HCT116 (cell line): ENCODE results near the gene TGFBI. TPM values are rescaled to one million over a fixed set of nuclear protein-coding genes. Genes with fewer than 3 reads are reported as not detected.

ENCODE experiments used
- ATAC-seq: fragments of 200-7000 bp; cut with Tn5 transposase; 2 replicates; pipeline ENCODE4 v1.9.1; 2020; ENCODE audit warnings: mild to moderate bottlenecking, moderate library complexity
- BruUV-seq: library from RNA; stranded (reverse); fragments of 400-500 nt; replicated peaks from 2 replicates; lab custom pipeline; 2021; lab: Mats Ljungman, UMichigan
- CTCF ChIA-PET: fragments of 300-600 bp; sonication (Branson Sonifier 250); formaldehyde crosslinking; loops from one replicate; lab custom pipeline; 2021; ENCODE audit warnings: antibody characterized with exemption; lab: Charles Lee
- POLR2A ChIA-PET: fragments of 300-600, 350-600 bp; sonication (Branson Sonifier 250); formaldehyde crosslinking; loops from one replicate; lab custom pipeline; 2021; ENCODE audit warnings: antibody characterized with exemption; lab: Charles Lee
- RAD21 ChIA-PET, 2 experiments: fragments of 300-600 bp; sonication (Branson Sonifier 250); formaldehyde crosslinking; loops; one replicate each; lab custom pipeline; 2023; ENCODE audit warnings: low total read pairs in 2 of 2; ENCODE audit not compliant: uncharacterized antibody in 2 of 2, unreplicated experiment in 2 of 2, low non-redundant PET in 1 of 2; lab: Charles Lee
- DNase-seq: peaks from one replicate; pipeline ENCODE4 v3.0.0-alpha.2; 2010; ENCODE audit warnings: low read depth, low spot score
- H2AFZ ChIP-seq: fragments of 200-600 bp; shearing (Covaris generic), sonication (generic); 2 replicates; pipeline ENCODE4 v1.6.1; 2017; ENCODE audit warnings: low read depth, mixed run types, mixed read lengths, antibody characterized with exemption, low read length; ENCODE audit not compliant: poor library complexity, severe bottlenecking
- H3K27ac ChIP-seq: 2 replicates; pipeline ENCODE4 v1.5.1; 2012; ENCODE audit warnings: low read depth, low read length
- H3K27me3 ChIP-seq: fragments of 200-600 bp; sonication (generic); 2 replicates; pipeline ENCODE4 v1.6.1; 2016; ENCODE audit warnings: mixed run types, low read length, mixed read lengths; ENCODE audit not compliant: insufficient read depth
- H3K36me3 ChIP-seq, 2 experiments: fragments of 200-500 bp in 1 of 2; fragments of 200-600 bp in 1 of 2; sonication (Bioruptor generic) in 1 of 2; sonication (generic) in 1 of 2; 2 replicates each; pipeline versions ENCODE4 v1.5.1 to v1.6.1; 2014 to 2016; ENCODE audit warnings: low read length in 2 of 2, inconsistent platforms in 1 of 2, mixed read lengths in 1 of 2, mixed run types in 1 of 2; ENCODE audit not compliant: insufficient read depth in 2 of 2, control insufficient read depth in 1 of 2
- H3K4me1 ChIP-seq, 2 experiments: fragments of 200-600 bp in 1 of 2; sonication (generic) in 1 of 2; 2 replicates each; pipeline versions ENCODE4 v1.5.1 to v1.6.1; 2012 to 2017; ENCODE audit warnings: low read length in 2 of 2, inconsistent platforms in 1 of 2, mild to moderate bottlenecking in 1 of 2, mixed read lengths in 1 of 2, mixed run types in 1 of 2, moderate library complexity in 1 of 2; ENCODE audit not compliant: insufficient read depth in 2 of 2, control insufficient read depth in 1 of 2
- H3K4me2 ChIP-seq: fragments of 200-600 bp; sonication (generic); 2 replicates; pipeline ENCODE4 v1.6.1; 2017; ENCODE audit warnings: mixed run types, low read length, mixed read lengths
- H3K4me3 ChIP-seq, 2 experiments: fragments of 200-600 bp in 1 of 2; sonication (generic) in 1 of 2; replicated peaks in 1 of 2; 2 replicates each; pipeline ENCODE4 v1.5.1; 2011 to 2016; ENCODE audit warnings: low read length in 2 of 2, control low read depth in 1 of 2, low read depth in 1 of 2, mild to moderate bottlenecking in 1 of 2, mixed read lengths in 1 of 2, mixed run types in 1 of 2
- H3K79me2 ChIP-seq: fragments of 200-600 bp; sonication (generic); 2 replicates; pipeline ENCODE4 v1.6.1; 2017; ENCODE audit warnings: mild to moderate bottlenecking, mixed run types, low read length, moderate library complexity, mixed read lengths; ENCODE audit not compliant: insufficient read depth
- H3K9ac ChIP-seq: fragments of 200-600 bp; sonication (generic); 2 replicates; pipeline ENCODE4 v1.6.1; 2016; ENCODE audit warnings: low read length, mixed read lengths
- H3K9me2 ChIP-seq: fragments of 200-600 bp; sonication (generic), shearing (Covaris generic); 2 replicates; pipeline ENCODE4 v1.6.1; 2017; ENCODE audit warnings: mixed run types, mild to moderate bottlenecking, moderate library complexity; ENCODE audit not compliant: insufficient read depth
- H3K9me3 ChIP-seq, 2 experiments: fragments of 200-500 bp in 1 of 2; fragments of 200-600 bp in 1 of 2; sonication (Bioruptor generic) in 1 of 2; sonication (generic) in 1 of 2; 2 replicates each; pipeline ENCODE4 v1.6.1; 2014 to 2017; ENCODE audit warnings: low read length in 2 of 2, mixed read lengths in 2 of 2, inconsistent platforms in 1 of 2, low read depth in 1 of 2, mild to moderate bottlenecking in 1 of 2, mixed run types in 1 of 2, moderate library complexity in 1 of 2; ENCODE audit not compliant: control insufficient read depth in 1 of 2, insufficient read depth in 1 of 2
- H4K20me1 ChIP-seq: fragments of 200-600 bp; sonication (generic), shearing (Covaris generic); 2 replicates; pipeline ENCODE4 v1.6.1; 2017; ENCODE audit warnings: mixed run types, mild to moderate bottlenecking, moderate library complexity; ENCODE audit not compliant: insufficient read depth
- CEBPB ChIP-seq: IDR thresholded peaks from 2 replicates; pipeline ENCODE4 v1.6.1; 2012; ENCODE audit warnings: low read depth
- EGR1 ChIP-seq: IDR thresholded peaks from 2 replicates; pipeline ENCODE4 v1.6.1; 2012; ENCODE audit warnings: low read depth
- JUND ChIP-seq: IDR thresholded peaks from 2 replicates; pipeline ENCODE4 v1.6.1; 2012
- POLR2AphosphoS5 ChIP-seq: IDR thresholded peaks from 2 replicates; pipeline ENCODE4 v1.6.1; 2011; ENCODE audit warnings: mild to moderate bottlenecking, low read depth, low read length, moderate library complexity
- intact Hi-C: fragments of 100-400 bp; cut with micrococcal nuclease; formaldehyde crosslinking; loops from 2 replicates; pipeline ENCODE4 v1.10.0; 2022
- total RNA-seq: library from RNA; stranded (reverse); gene quantifications from one replicate; pipeline ENCODE4 v1.2.1, GENCODE V29; 2021; ENCODE audit not compliant: unreplicated experiment
- TF ChIP-seq, protein P1 (sequence below): IDR thresholded peaks from 2 replicates; pipeline ENCODE4 v1.6.1; 2012

The TGFBI gene
- total RNA-seq, 1 experiment from 2014 or later, result 0.64 TPM

DNA sequence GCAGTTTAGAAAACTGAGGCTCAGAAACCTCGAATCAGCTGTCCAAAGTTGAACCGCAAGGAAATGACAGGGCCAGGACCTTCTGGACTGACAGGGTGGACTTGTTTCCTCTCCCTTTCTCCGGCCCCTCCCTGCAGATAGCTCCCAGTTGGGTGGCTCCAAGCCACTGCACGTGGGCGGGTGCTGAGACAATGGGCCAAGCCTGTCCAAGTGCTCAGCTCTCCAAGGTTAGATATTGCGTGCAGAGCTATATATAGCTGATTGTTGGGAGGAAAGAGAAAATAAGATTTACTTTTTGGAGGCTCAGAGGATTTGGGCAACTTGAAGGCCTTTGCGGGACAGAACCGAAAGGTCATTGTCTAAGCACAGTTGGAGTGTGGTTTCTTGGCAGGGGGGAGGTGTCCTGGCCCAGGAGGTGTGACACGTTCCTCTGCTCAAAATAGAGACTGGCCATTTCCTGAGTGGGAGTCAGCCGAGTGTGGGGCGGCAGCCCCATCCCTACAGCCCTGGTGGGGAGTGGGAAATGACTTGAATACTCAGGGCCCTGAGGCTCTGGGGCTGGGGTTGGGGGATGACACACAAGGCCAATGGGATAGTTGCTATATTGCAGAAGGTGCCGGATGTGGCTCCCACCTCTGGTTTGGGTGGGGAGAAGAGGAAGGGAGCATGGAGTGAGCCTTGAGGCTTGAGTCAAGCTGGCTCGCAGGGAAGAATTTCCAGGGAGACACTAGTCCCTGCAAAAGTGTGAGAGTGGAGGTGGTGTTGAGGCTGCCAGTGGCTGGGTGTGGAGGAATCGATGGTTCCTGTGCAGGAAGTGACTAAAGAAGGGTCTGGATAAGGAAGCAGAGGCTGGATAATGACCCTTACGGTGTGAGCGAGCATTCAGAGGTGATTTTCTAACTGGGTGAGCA lies 59.4 kb downstream of the TGFBI start:
- no peak for ATAC-seq
- CTCF ChIA-PET, result no interaction called here

DNA sequence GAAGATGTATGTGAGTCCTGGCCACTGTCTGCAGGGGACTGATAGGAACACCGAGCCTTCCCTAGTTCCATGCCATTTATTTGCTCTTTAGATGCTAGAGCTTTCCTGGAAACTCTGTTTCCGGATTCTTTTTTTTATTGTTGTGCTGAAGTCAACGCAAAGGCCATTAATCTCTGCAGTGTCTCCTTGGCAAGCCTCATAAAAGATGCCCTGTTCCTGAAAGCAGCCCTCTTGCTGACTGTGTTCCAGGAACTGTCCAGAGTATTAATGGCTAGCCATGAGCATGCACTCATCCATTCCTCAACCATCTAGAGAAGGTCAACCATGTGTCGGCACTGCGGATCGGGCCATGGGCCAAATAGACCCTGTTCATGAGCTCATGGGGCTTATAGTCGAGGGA lies 61.0 kb downstream of the TGFBI start:
- no peak overlapping the region for H2AFZ ChIP-seq
- H3K4me2 ChIP-seq, result no peak overlapping the region
- TF ChIP-seq EGR1 (no peak), CEBPB (no peak), POLR2AphosphoS5 (no peak), JUND (no peak)
- no TSS peak for BruUV-seq
- H3K36me3 ChIP-seq, result no peaks in the 10 kb centered on the region
- DNase-seq (no peak), ATAC-seq (no peak)
- no peak overlapping the region for H3K4me3 ChIP-seq
- no peaks in the 10 kb centered on the region for H3K27me3 ChIP-seq
- no peak overlapping the region for H3K27ac ChIP-seq
- intact Hi-C loops, result no loop called here
- H3K9me3 ChIP-seq, result no peaks in the 10 kb centered on the region
- peaks cover 0 to 9% of the 10 kb centered on the region in 2 experiments; a peak in 2 of 4 replicates for H3K4me1 ChIP-seq
- no peaks in the 10 kb centered on the region for H4K20me1 ChIP-seq
- ChIA-PET POLR2A (no interaction called here), CTCF (no interaction called here), RAD21 (no interaction called here)
- no peak overlapping the region for H3K9ac ChIP-seq
- H3K79me2 ChIP-seq, result no peaks in the 10 kb centered on the region
- H3K9me2 ChIP-seq, result no peaks in the 10 kb centered on the region

More for the DNA sequence above, 59.4 kb downstream of the TGFBI start:
- Histone ChIP-seq H3K4me1 (peaks cover 0 to 9% of the 10 kb centered on the region in 2 experiments; a peak in 2 of 4 replicates), H3K9me2 (no peaks in the 10 kb centered on the region), H3K36me3 (no peaks in the 10 kb centered on the region), H3K9ac (no peak overlapping the region), H3K79me2 (no peaks in the 10 kb centered on the region), H4K20me1 (no peaks in the 10 kb centered on the region), H3K27me3 (no peaks in the 10 kb centered on the region), H3K27ac (no peak overlapping the region), H3K4me3 (no peak overlapping the region), H3K9me3 (no peaks in the 10 kb centered on the region), H3K4me2 (peak overlapping the region; percentile 16; the same call in 1 of the 2 replicates), H2AFZ (no peak overlapping the region)
- TF ChIP-seq, protein P1, sequence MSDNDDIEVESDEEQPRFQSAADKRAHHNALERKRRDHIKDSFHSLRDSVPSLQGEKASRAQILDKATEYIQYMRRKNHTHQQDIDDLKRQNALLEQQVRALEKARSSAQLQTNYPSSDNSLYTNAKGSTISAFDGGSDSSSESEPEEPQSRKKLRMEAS, result no peak
- TF ChIP-seq EGR1, result peak; percentile 59; the same call in 1 of the 2 replicates
- intact Hi-C loops, result no loop called here
- no peak for DNase-seq
- ChIA-PET POLR2A (no interaction called here), RAD21 (no interaction called here)
- no TSS peak for BruUV-seq
